DND-41 (cell line): ENCODE results near the gene LRRC4B.

ENCODE experiments used
- EZH2 ChIP-seq: IDR thresholded peaks from 3 replicates; pipeline ENCODE4 v1.6.1; 2012; ENCODE audit warnings: borderline replicate concordance, low read depth, mild to moderate bottlenecking, moderate library complexity, low read length, inconsistent platforms; ENCODE audit not compliant: severe bottlenecking
- TF ChIP-seq, protein P1 (sequence below): IDR thresholded peaks from 2 replicates; pipeline ENCODE4 v1.5.1; 2012; ENCODE audit warnings: borderline replicate concordance, low read length, moderate library complexity, mild to moderate bottlenecking; ENCODE audit not compliant: poor library complexity, severe bottlenecking; ENCODE audit errors: extremely low read depth

DNA sequence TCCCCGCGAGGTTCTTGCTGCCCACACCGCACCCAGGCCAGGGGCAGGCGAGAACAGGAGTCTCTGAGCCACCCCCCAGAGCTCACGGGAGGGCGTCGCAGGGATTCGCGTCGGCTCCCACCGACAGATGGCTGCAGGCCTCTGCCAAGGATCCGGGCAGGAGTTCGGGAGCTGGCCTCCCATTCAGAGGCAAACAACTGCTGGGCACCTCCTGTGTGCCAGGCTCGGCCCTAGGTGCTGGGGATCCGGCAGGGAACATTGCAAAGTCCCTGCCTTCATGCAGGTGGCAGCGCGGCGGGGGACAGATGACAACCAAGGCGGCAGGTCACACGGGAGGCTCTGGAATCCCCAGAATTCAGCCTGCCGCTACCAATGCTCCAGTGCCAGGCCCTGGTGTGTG is 25.3 kb downstream of the LRRC4B start:
- TF ChIP-seq, protein P1, sequence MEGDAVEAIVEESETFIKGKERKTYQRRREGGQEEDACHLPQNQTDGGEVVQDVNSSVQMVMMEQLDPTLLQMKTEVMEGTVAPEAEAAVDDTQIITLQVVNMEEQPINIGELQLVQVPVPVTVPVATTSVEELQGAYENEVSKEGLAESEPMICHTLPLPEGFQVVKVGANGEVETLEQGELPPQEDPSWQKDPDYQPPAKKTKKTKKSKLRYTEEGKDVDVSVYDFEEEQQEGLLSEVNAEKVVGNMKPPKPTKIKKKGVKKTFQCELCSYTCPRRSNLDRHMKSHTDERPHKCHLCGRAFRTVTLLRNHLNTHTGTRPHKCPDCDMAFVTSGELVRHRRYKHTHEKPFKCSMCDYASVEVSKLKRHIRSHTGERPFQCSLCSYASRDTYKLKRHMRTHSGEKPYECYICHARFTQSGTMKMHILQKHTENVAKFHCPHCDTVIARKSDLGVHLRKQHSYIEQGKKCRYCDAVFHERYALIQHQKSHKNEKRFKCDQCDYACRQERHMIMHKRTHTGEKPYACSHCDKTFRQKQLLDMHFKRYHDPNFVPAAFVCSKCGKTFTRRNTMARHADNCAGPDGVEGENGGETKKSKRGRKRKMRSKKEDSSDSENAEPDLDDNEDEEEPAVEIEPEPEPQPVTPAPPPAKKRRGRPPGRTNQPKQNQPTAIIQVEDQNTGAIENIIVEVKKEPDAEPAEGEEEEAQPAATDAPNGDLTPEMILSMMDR: no peak
- no peak for TF ChIP-seq EZH2
